Activated CD8-positive, alpha-beta T cell treated with anti-CD3 and anti-CD28 coated beads for 36 hours (primary cell): ENCODE results near the gene CNOT6. TPM values are rescaled to one million over a fixed set of nuclear protein-coding genes. Genes with fewer than 3 reads are reported as not detected.

Experiments used
- ATAC-seq: fragments of 200-7000 bp; cut with Tn5 transposase; one replicate; pipeline ENCODE4 v1.10.0; 2021; ENCODE audit warnings: mild to moderate bottlenecking, moderate library complexity
- CTCF ChIA-PET: fragments of 350-600 bp; sonication (Branson Sonifier 250); formaldehyde crosslinking; loops from one replicate; lab custom pipeline; 2021; ENCODE audit warnings: antibody characterized with exemption; lab: Charles Lee
- POLR2A ChIA-PET: fragments of 350-600 bp; sonication (Branson Sonifier 250); formaldehyde crosslinking; loops from one replicate; lab custom pipeline; 2021; ENCODE audit warnings: antibody characterized with exemption; lab: Charles Lee
- DNase-seq: peaks from one replicate; pipeline ENCODE4 v3.0.0-alpha.2; 2020
- H3K27ac Mint-ChIP-seq: one replicate; pipeline ENCODE4 v1.8.0; 2021; ENCODE audit warnings: mild to moderate bottlenecking, mixed read lengths
- H3K27me3 Mint-ChIP-seq: one replicate; pipeline ENCODE4 v1.8.0; 2021; ENCODE audit warnings: mixed read lengths
- H3K36me3 Mint-ChIP-seq: one replicate; pipeline ENCODE4 v1.8.0; 2021; ENCODE audit warnings: low read depth, mixed read lengths
- H3K4me1 Mint-ChIP-seq: one replicate; pipeline ENCODE4 v1.8.0; 2021; ENCODE audit warnings: low read depth, mixed read lengths
- H3K4me3 Mint-ChIP-seq: one replicate; pipeline ENCODE4 v1.8.0; 2021; ENCODE audit warnings: mild to moderate bottlenecking, moderate library complexity, mixed read lengths
- H3K9me3 Mint-ChIP-seq: one replicate; pipeline ENCODE4 v1.8.0; 2021; ENCODE audit warnings: mixed read lengths
- intact Hi-C: fragments of 100-400 bp; cut with micrococcal nuclease; formaldehyde crosslinking; loops from one replicate; pipeline ENCODE4 v1.10.0; 2022
- total RNA-seq, 2 experiments: library from RNA; stranded (reverse); gene quantifications; one replicate each; pipeline ENCODE4 v1.2.3, GENCODE V29; 2021
- TF ChIP-seq, protein P1 (sequence below): fragments of 200-600 bp; IDR thresholded peaks from one replicate; pipeline ENCODE4 v1.8.0; 2022; ENCODE audit warnings: antibody characterized with exemption, mild to moderate bottlenecking

The CNOT6 gene
- total RNA-seq, 2 experiments from 2014 or later, result 28.4 to 30.4 TPM

DNA sequence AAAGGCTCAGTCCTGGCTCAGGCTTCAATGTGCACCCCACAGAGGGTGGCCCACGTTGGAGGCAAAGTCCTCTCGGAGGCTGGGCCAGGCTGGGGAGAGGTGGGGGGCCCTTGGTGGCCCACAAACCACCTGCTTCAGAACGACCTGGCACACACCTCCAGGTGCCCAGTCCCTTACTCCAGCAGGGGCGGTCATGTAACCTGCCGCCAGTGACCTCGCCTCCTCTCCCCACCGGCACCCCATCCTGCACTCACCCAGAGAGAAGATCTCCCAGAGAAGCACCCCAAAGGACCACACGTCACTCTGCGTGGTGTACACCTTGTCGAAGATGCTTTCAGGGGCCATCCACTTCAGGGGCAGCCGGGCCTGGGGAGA is 119.6 kb downstream of the CNOT6 start:
- H3K4me3 Mint-ChIP-seq, result no peak overlapping the region
- H3K27me3 Mint-ChIP-seq, result no peaks in the 10 kb centered on the region
- ChIA-PET CTCF (no interaction called here), POLR2A (no interaction called here)
- no peaks in the 10 kb centered on the region for H3K9me3 Mint-ChIP-seq
- no peak for ATAC-seq
- intact Hi-C loops, result no loop called here
- TF ChIP-seq, protein P1, sequence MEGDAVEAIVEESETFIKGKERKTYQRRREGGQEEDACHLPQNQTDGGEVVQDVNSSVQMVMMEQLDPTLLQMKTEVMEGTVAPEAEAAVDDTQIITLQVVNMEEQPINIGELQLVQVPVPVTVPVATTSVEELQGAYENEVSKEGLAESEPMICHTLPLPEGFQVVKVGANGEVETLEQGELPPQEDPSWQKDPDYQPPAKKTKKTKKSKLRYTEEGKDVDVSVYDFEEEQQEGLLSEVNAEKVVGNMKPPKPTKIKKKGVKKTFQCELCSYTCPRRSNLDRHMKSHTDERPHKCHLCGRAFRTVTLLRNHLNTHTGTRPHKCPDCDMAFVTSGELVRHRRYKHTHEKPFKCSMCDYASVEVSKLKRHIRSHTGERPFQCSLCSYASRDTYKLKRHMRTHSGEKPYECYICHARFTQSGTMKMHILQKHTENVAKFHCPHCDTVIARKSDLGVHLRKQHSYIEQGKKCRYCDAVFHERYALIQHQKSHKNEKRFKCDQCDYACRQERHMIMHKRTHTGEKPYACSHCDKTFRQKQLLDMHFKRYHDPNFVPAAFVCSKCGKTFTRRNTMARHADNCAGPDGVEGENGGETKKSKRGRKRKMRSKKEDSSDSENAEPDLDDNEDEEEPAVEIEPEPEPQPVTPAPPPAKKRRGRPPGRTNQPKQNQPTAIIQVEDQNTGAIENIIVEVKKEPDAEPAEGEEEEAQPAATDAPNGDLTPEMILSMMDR, result no peak
- DNase-seq, result no peak
- H3K4me1 Mint-ChIP-seq, result no peaks in the 10 kb centered on the region
- H3K36me3 Mint-ChIP-seq, result no peaks in the 10 kb centered on the region
- H3K27ac Mint-ChIP-seq, result no peak overlapping the region

DNA sequence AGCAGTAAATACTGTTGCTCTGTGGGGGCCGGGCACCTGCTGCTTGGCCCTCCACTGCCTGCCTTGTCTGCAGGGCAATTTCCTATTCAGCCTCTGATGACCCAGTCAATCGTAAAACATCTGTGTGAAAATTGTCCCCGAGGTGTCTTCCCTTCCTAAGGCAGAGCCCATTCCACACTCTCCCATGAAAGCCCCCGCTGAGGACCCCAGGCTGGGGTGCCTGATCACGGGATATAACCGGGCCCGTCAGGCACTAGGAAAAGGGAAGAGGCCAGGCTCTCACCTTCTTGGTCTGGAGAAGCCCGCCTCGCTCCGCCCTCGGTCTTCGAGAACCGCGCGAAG is 124.3 kb downstream of the CNOT6 start:
- Mint-ChIP-seq H3K4me1 (no peaks in the 10 kb centered on the region), H3K9me3 (no peaks in the 10 kb centered on the region), H3K27ac (no peak overlapping the region), H3K4me3 (peak overlapping the region; percentile 59), H3K27me3 (no peaks in the 10 kb centered on the region), H3K36me3 (no peaks in the 10 kb centered on the region)
- no peak for DNase-seq
- no peak for ATAC-seq
- TF ChIP-seq, protein P1, result no peak
- POLR2A ChIA-PET, result no interaction called here
- intact Hi-C loops, result no loop called here
- CTCF ChIA-PET, result interaction anchor here (0.7 to 1.6 kb wide), 9 partner anchors 18 to 192 kb away, joined by 3 to 7 read pairs (median 3); no protein-coding TSS in a partner anchor

- intact Hi-C loops, result no loop called here
- no peaks in the 10 kb centered on the region for H3K9me3 Mint-ChIP-seq
- H3K27me3 Mint-ChIP-seq, result no peaks in the 10 kb centered on the region
- TF ChIP-seq, protein P1, result peak; percentile 50
- POLR2A ChIA-PET, result no interaction called here
- no peak overlapping the region for H3K27ac Mint-ChIP-seq
- peak overlapping the region; percentile 59 for H3K4me3 Mint-ChIP-seq
- ATAC-seq (peak; percentile 73), DNase-seq (peak; percentile 55)
- CTCF ChIA-PET, result interaction anchor here (0.7 to 1.6 kb wide), 13 partner anchors 12 to 244 kb away, joined by 3 to 7 read pairs (median 3); partner anchors contain the start of gene FLT4
- H3K4me1 Mint-ChIP-seq, result peaks cover 5% of the 10 kb centered on the region
- no peaks in the 10 kb centered on the region for H3K36me3 Mint-ChIP-seq
Observed at GRCh38 chr5:180618829-180619562, 124.8 kb downstream of the CNOT6 start.

- H3K4me3 Mint-ChIP-seq, result peak overlapping the region; percentile 52
- TF ChIP-seq, protein P1, result peak; percentile 49
- no peak for DNase-seq
- CTCF ChIA-PET, result interaction anchor here (0.7 to 1.6 kb wide), 12 partner anchors 13 to 243 kb away, joined by 3 to 7 read pairs (median 3); partner anchors contain the start of gene FLT4
- H3K9me3 Mint-ChIP-seq, result no peaks in the 10 kb centered on the region
- peaks cover 6% of the 10 kb centered on the region for H3K4me1 Mint-ChIP-seq
- H3K36me3 Mint-ChIP-seq, result no peaks in the 10 kb centered on the region
- H3K27ac Mint-ChIP-seq, result no peak overlapping the region
- ATAC-seq, result no peak
- POLR2A ChIA-PET, result no interaction called here
- intact Hi-C loops, result no loop called here
- H3K27me3 Mint-ChIP-seq, result no peaks in the 10 kb centered on the region
Observed at GRCh38 chr5:180619563-180619915, 125.4 kb downstream of the CNOT6 start.

GRCh38 chr5:180620014-180620413 is 125.8 kb downstream of the CNOT6 start:
- DNase-seq (no peak), ATAC-seq (no peak)
- TF ChIP-seq, protein P1, result no peak
- intact Hi-C loops, result no loop called here
- ChIA-PET CTCF (interaction anchor here (0.9 to 1.4 kb wide), 5 partner anchors 13 to 70 kb away, joined by 3 to 7 read pairs (median 4); no protein-coding TSS in a partner anchor), POLR2A (no interaction called here)
- H3K4me3 Mint-ChIP-seq, result no peak overlapping the region
- H3K36me3 Mint-ChIP-seq, result no peaks in the 10 kb centered on the region
- H3K27ac Mint-ChIP-seq, result no peak overlapping the region
- no peaks in the 10 kb centered on the region for H3K9me3 Mint-ChIP-seq
- peaks cover 8% of the 10 kb centered on the region for H3K4me1 Mint-ChIP-seq
- H3K27me3 Mint-ChIP-seq, result no peaks in the 10 kb centered on the region
